ENCODE data around the gene KDELR1.
A peak's percentile ranks its signal among the peaks of the same experiment; 100 is the strongest.
"Not testable (repeated sequence)": the region's sequence is repeated elsewhere in the genome, so short reads cannot be mapped to it uniquely, and the experiment has no call there.

The KDELR1 gene

DNA sequence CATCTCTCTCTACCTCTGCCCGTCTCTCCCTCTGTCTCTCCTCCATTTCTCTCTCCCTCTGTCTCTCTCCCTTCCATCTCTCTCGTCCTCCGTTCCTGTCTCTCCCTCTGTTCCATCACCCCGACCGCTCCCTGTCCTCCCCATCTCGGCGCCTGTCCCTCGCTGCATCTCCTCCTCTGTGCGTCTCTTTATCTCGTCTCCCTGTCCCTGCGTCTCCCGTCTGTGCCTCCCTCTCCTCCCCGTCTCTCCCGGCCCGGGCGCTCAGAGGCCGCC is 6.7 kb upstream of the KDELR1 start:
- DNase-seq (ENCODE audit: insufficient read length, low spot score), result no peak
- no peak for FAIRE-seq

- no peak for FAIRE-seq
- no peak for DNase-seq (ENCODE audit: insufficient read length, low spot score)
Observed at GRCh38 chr19:48397263-48398101, 6.1 kb upstream of the KDELR1 start.

- no peak for FAIRE-seq
- no peak for DNase-seq (ENCODE audit: insufficient read length, low spot score)
Observed at GRCh38 chr19:48396824-48397176, 5.4 kb upstream of the KDELR1 start.

DNA sequence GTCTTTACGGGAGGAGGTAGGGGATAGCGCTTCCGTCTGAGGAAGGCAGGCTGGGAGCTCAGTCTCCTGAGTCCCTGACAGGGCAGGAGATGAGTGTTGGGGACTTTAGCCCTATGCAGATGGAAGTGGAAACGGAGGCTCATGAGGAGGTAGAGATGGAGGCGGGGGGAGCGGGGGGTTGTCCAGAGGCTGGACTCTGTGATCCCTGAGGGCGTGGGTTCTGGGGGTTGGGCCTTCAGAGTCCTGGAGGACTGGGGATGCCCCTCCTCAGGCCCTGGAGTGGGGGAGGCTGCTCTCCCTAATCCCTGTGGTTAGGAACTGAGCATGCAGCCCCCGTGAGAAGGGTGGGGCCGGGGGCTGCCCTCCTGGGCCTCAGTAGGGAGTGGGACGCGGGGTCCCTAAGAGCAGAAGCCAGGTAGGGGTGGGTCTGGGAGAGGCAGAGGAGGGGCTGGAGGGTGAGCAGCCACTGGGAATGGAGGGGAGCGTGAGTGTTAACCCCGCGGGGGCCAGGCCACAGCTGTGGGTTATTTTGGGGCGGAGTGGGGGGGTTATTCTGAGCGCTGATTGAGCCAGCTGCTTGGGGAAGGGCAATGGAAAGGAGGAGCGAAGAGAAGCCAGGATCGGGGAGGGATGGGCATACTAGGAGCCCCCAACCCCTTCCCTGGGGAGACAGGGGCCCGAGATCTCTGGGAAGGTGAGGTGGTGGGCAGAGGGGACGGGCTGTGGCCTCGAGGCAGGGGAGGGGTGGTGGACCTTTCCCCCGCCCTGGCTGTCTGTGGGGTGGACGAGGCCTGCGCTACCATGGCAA is 4.9 kb upstream of the KDELR1 start:
- FAIRE-seq (no peak), DNase-seq (ENCODE audit: insufficient read length, low spot score) (no peak)

GRCh38 chr19:48395499-48395898 is 4.1 kb upstream of the KDELR1 start:
- DNase-seq (ENCODE audit: insufficient read length, low spot score), result no peak
- FAIRE-seq, result no peak

GRCh38 chr19:48395170-48395455 is 3.8 kb upstream of the KDELR1 start:
- no peak for DNase-seq (ENCODE audit: insufficient read length, low spot score)
- no peak for FAIRE-seq

- FAIRE-seq, result no peak
Observed at GRCh38 chr19:48394331-48395169, 3.2 kb upstream of the KDELR1 start.

GRCh38 chr19:48393559-48394330 is 2.4 kb upstream of the KDELR1 start, which contains the start of gene GRIN2D:
Gene GRIN2D (plus strand): TSS chr19:48393668. CDS start chr19:48398393, 4,725 bp downstream.
- FAIRE-seq (no peak), DNase-seq (ENCODE audit: insufficient read length, low spot score) (no peak)

More at GRCh38 chr19:48394331-48395169, 3.2 kb upstream of the KDELR1 start:
- DNase-seq (ENCODE audit: insufficient read length, low spot score), result no peak

DNA sequence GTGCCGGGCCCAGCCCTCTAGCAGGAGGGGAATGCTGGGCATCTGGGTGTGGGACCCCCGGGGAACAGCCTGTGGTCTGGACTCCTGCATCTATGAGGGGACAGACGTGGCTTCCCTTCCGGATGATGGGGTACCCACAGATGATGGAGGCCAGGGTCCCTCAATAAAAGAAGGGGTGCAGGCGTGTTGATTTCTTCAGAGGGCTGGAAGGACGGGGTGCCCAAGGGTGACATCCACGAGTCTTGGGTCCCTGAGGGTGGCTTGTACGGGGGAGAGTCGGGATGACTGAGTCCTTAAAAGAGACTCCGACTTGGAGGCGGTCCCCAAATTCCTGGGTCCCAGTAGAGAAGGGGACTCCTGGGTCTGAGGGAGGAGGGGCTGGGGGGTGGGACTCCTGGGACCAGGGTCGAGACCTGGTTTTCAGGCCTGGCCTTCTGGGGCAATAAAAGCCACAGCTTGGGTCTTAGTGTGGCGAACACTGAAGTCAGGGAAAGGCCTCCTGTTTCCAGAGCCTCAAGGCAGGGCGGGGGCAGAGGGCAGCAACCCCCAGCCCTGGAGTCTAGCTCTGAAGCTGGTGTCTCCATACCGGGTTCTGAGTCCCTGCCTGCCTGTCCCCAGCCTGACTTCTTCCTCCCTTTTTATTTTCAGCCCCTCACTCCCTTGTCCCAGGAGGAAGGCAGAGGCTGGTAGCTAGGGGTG is 1.7 kb upstream of the KDELR1 start:
- DNase-seq (ENCODE audit: insufficient read length, low spot score) (no peak), FAIRE-seq (no peak)

- FAIRE-seq, result not testable (repeated sequence)
Observed at GRCh38 chr19:48392006-48392344, 624 bp upstream of the KDELR1 start.

GRCh38 chr19:48390188-48391099 is 907 bp downstream of the KDELR1 start:
- FAIRE-seq (peak; percentile 78), DNase-seq (ENCODE audit: insufficient read length, low spot score) (peak; percentile 52)

More at GRCh38 chr19:48392006-48392344, 624 bp upstream of the KDELR1 start:
- DNase-seq (ENCODE audit: insufficient read length, low spot score), result not testable (repeated sequence)

GRCh38 chr19:48386981-48387380 is 4.4 kb downstream of the KDELR1 start:
- FAIRE-seq, result no peak
- DNase-seq (ENCODE audit: insufficient read length, low spot score), result no peak

GRCh38 chr19:48385461-48386087 is 5.8 kb downstream of the KDELR1 start:
- DNase-seq (ENCODE audit: insufficient read length, low spot score) (no peak), FAIRE-seq (no peak)

DNA sequence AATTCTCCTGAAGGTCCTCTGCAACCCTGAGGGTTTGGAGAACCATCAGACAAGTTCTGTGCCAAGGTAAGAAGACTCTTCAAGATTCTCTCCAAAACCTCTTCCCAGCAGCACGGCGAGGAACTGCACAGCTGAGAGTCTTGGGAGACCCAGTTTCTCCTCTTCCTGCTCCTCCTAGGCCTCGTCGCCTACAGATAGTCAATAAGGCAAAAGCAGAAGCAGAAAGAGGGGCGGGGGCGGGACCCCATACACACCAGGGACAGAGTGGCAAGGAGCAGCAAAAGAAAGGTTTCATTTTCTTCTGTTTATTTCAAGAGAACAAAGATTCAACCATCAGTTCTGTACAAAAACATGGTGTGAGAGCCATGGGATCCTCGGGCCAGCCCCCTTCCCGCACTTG is 9.1 kb downstream of the KDELR1 start:
- FAIRE-seq (no peak), DNase-seq (ENCODE audit: insufficient read length, low spot score) (no peak)

- no peak for FAIRE-seq
Observed at GRCh38 chr19:48381178-48381950, 10.0 kb downstream of the KDELR1 start.

DNA sequence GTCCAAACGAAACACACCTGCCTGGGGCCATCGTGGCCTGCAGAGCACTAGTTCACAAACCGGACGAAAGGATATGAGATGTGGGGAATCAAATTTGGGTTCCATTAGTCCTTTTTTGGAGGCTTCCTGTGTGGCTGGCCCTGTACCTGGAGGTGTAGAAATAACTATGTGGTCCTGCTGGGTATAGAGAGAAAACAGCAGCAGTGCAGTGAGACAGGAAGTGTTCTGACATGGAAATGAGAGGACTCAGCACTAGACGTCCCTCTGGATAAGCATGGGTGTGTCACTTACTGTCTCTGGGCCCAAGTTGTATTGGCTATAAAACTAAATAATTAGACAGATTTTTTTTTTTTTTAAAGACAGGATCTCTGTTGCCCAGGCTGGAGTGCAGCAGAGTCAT is 12.3 kb downstream of the KDELR1 start:
- DNase-seq (ENCODE audit: insufficient read length, low spot score) (no peak), FAIRE-seq (no peak)

More at GRCh38 chr19:48381178-48381950, 10.0 kb downstream of the KDELR1 start:
- DNase-seq (ENCODE audit: insufficient read length, low spot score), result no peak

GRCh38 chr19:48378194-48378570 is 13.2 kb downstream of the KDELR1 start:
- FAIRE-seq, result no peak

GRCh38 chr19:48373567-48373966 is 17.8 kb downstream of the KDELR1 start:
- DNase-seq (ENCODE audit: insufficient read length, low spot score) (no peak), FAIRE-seq (no peak)

More at GRCh38 chr19:48378194-48378570, 13.2 kb downstream of the KDELR1 start:
- DNase-seq (ENCODE audit: insufficient read length, low spot score), result no peak

Measured in GM19239 (cell line).